Stimulated activated CD8-positive, alpha-beta memory T cell treated with anti-CD3 and anti-CD28 coated beads, Interleukin-2, amount 100 ng/mL, for 1 hour (primary cell): ENCODE results near the gene LCMT2.
"Not testable (repeated sequence)": the region's sequence is repeated elsewhere in the genome, so short reads cannot be mapped to it uniquely, and the experiment has no call there.

ENCODE experiments used
- DNase-seq, 2 donors: peaks; one replicate each; pipeline ENCODE4 v3.0.0-alpha.2; 2020; ENCODE audit warnings: low read depth in 2 of 2

LCMT2 gene

GRCh38 chr15:43314171-43314570 is 16.2 kb downstream of the LCMT2 start:
- no peak for DNase-seq

GRCh38 chr15:43312378-43312777 is 18.0 kb downstream of the LCMT2 start:
- no peak for DNase-seq

- no peak for DNase-seq
Measured at GRCh38 chr15:43302205-43302817, 28.1 kb downstream of the LCMT2 start, which contains the start of gene TGM7. Gene TGM7, minus strand, starts transcription at chr15:43302255.

- DNase-seq = no peak
Measured at GRCh38 chr15:43299884-43300283, 30.5 kb downstream of the LCMT2 start.

GRCh38 chr15:43299411-43299810 is 31.0 kb downstream of the LCMT2 start:
- DNase-seq = no peak

- DNase-seq = no peak
Measured at GRCh38 chr15:43294091-43294706, 36.2 kb downstream of the LCMT2 start.

- no peak for DNase-seq
Measured at GRCh38 chr15:43293432-43293831, 36.9 kb downstream of the LCMT2 start.

- DNase-seq = no peak
Measured at GRCh38 chr15:43292375-43293078, 37.8 kb downstream of the LCMT2 start.

- DNase-seq = not testable (repeated sequence)
Measured at GRCh38 chr15:43289656-43290055, 40.7 kb downstream of the LCMT2 start.

- no peak for DNase-seq
Measured at GRCh38 chr15:43287254-43287653, 43.1 kb downstream of the LCMT2 start.

GRCh38 chr15:43286074-43286473 is 44.3 kb downstream of the LCMT2 start:
- DNase-seq = no peak

- DNase-seq = peak in 1 of 2 donors; percentile 16
Measured at GRCh38 chr15:43285609-43286037, 44.8 kb downstream of the LCMT2 start.

GRCh38 chr15:43283526-43283925 is 46.8 kb downstream of the LCMT2 start:
- no peak for DNase-seq

GRCh38 chr15:43281926-43282602 is 48.3 kb downstream of the LCMT2 start:
- no peak for DNase-seq

- DNase-seq = no peak
Measured at GRCh38 chr15:43280996-43281395, 49.4 kb downstream of the LCMT2 start.

- no peak for DNase-seq
Measured at GRCh38 chr15:43279496-43279895, 50.9 kb downstream of the LCMT2 start.

GRCh38 chr15:43278869-43279268 is 51.5 kb downstream of the LCMT2 start:
- DNase-seq = no peak

GRCh38 chr15:43277901-43278300 is 52.5 kb downstream of the LCMT2 start:
- no peak for DNase-seq

- no peak for DNase-seq
Measured at GRCh38 chr15:43277231-43277823, 53.0 kb downstream of the LCMT2 start.

GRCh38 chr15:43276563-43277200 is 53.7 kb downstream of the LCMT2 start:
- no peak for DNase-seq

- no peak for DNase-seq
Measured at GRCh38 chr15:43275740-43276562, 54.4 kb downstream of the LCMT2 start.
